Tibial nerve (tissue), 4 donors: Measurements from ENCODE around the gene MLX. TPM values are rescaled to one million over a fixed set of nuclear protein-coding genes. Genes with fewer than 3 reads are reported as not detected.

Experiments
- DNase-seq, 2 donors: peaks; one replicate each; pipeline ENCODE4 v3.0.0-alpha.2; 2019; ENCODE audit warnings: low spot score in 2 of 2
- H3K27ac ChIP-seq, 4 donors: fragments of 200-600 bp; sonication (generic) in 3 of 4; one replicate each; pipeline ENCODE4 v1.5.1; 2017 to 2019; ENCODE audit warnings: mild to moderate bottlenecking in 1 of 4
- H3K27me3 ChIP-seq, 2 donors: fragments of 200-600 bp; sonication (generic) in 1 of 2; one replicate each; pipeline versions ENCODE4 v1.5.1 to v1.6.0; 2017 to 2019
- H3K36me3 ChIP-seq, 3 donors: fragments of 200-600 bp; sonication (generic); one replicate each; pipeline ENCODE4 v1.5.1; 2018 to 2019
- H3K4me1 ChIP-seq, 4 donors: fragments of 200-600 bp; sonication (generic) in 3 of 4; one replicate each; pipeline ENCODE4 v1.5.1; 2017 to 2019
- H3K4me3 ChIP-seq, 4 donors: fragments of 200-600 bp; sonication (generic) in 3 of 4; one replicate each; pipeline ENCODE4 v1.5.1; 2017 to 2019; ENCODE audit warnings: mild to moderate bottlenecking in 1 of 4, moderate library complexity in 1 of 4
- H3K9me3 ChIP-seq, 4 donors: fragments of 200-600 bp; sonication (generic) in 3 of 4; one replicate each; pipeline ENCODE4 v1.5.1; 2017 to 2019
- CTCF ChIP-seq, 5 experiments: fragments of 200-600 bp in 3 of 5; fragments of 450-650 bp in 2 of 5; sonication (generic) in 3 of 5; IDR thresholded peaks; one replicate each; pipeline ENCODE4 v1.5.1; 2016 to 2019; ENCODE audit warnings: antibody characterized with exemption in 5 of 5, mild to moderate bottlenecking in 3 of 5, moderate library complexity in 2 of 5
- EP300 ChIP-seq, 2 donors: sonication (generic); formaldehyde crosslinking; IDR thresholded peaks; one replicate each; pipeline ENCODE4 v1.6.1; 2017; ENCODE audit warnings: antibody characterized with exemption in 2 of 2, mild to moderate bottlenecking in 1 of 2
- POLR2A ChIP-seq, 2 donors: fragments of 450-650 bp; IDR thresholded peaks; one replicate each; pipeline ENCODE4 v1.6.1; 2017; ENCODE audit warnings: antibody characterized with exemption in 2 of 2, mild to moderate bottlenecking in 2 of 2, moderate library complexity in 2 of 2
- WGBS, 2 donors: methylation state at CpG; one replicate each; pipeline ENCODE4 v1.1.5; 2018; 5-methylcytosine and 5-hydroxymethylcytosine counted together
- total RNA-seq, 4 donors: library from RNA; depleted of rRNA; stranded (reverse); fragments of >200 nt; gene quantifications; one replicate each; pipeline ENCODE4 v1.1.0, GENCODE V29; 2016

Gene MLX
- total RNA-seq, 4 donors from 2014 or later = 31.8 to 44.4 (median 39.1) TPM

DNA sequence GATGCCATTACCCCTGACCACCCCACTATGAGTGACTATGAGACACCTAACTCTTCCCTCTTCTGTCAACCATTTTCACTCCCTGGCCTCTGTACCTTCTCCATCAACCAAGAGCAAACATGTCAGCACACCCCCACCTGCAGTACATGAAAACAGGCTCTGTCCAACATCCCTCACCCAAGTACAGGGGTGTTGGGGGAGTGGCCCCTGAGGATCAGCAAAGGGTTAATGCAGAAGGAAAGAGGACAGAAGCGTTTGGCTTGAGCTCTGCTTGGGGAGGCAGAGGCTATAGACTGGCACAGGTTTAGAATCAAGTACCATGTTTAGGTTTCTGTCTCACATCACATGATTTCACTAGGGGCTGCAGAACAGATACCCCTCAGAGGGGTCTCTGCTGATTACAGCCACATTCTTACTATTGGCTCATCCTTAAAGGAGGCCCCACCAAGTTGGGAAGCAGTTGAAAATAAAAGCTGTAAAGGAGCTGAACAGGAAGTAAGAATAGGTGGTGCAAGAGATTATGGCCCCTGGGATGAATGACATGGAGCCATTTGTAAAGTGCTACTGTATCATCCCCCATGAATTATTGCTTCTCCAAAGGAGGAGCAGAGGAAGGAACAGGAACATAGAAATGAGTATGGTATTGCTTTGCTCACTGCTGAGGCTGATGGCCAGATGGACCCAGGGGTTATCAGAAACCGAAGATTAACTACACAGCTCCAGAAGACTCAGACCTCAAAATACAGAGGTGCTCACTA is 13.1 kb downstream of the MLX start:
- Histone ChIP-seq H3K27me3 (no peaks in the 10 kb centered on the region), H3K27ac (no peak overlapping the region), H3K4me3 (no peak overlapping the region), H3K4me1 (peaks cover 0 to 28% (median 12%) of the 10 kb centered on the region in 4 donors), H3K9me3 (no peaks in the 10 kb centered on the region), H3K36me3 (peaks cover 2 to 63% (median 35%) of the 10 kb centered on the region in 3 donors)
- 46 to 52% methylated on average over 2 of the region's 2 CpGs for WGBS, 2 donors
- no peak for DNase-seq
- TF ChIP-seq POLR2A (IDR thresholded peaks at IDR 0.05) = no peak
- no peak for TF ChIP-seq EP300 (IDR thresholded peaks at IDR 0.05)
- no peak for TF ChIP-seq CTCF (IDR thresholded peaks at IDR 0.05)

- WGBS, 2 donors = 80 to 85% methylated on average over 7 to 10 of the region's 10 CpGs
- Histone ChIP-seq H3K36me3 (peaks cover 2 to 76% (median 43%) of the 10 kb centered on the region in 3 donors), H3K4me3 (no peak overlapping the region)
These were observed 14.9 kb downstream of the MLX start for GRCh38 chr17:42581744-42582270.

GRCh38 chr17:42584880-42585279 is 18.0 kb downstream of the MLX start:
- 80 to 88% methylated on average over 9 of the region's 9 CpGs for WGBS, 2 donors
- Histone ChIP-seq H3K9me3 (no peaks in the 10 kb centered on the region), H3K27me3 (no peaks in the 10 kb centered on the region), H3K4me3 (no peak overlapping the region), H3K36me3 (peaks cover 4 to 98% (median 59%) of the 10 kb centered on the region in 3 donors), H3K27ac (no peak overlapping the region), H3K4me1 (peaks cover 0 to 6% (median 0%) of the 10 kb centered on the region in 4 donors)
- no peak for TF ChIP-seq POLR2A (IDR thresholded peaks at IDR 0.05)
- no peak for TF ChIP-seq CTCF (IDR thresholded peaks at IDR 0.05)
- TF ChIP-seq EP300 (IDR thresholded peaks at IDR 0.05) = no peak
- DNase-seq = no peak

More at GRCh38 chr17:42581744-42582270, 14.9 kb downstream of the MLX start:
- Histone ChIP-seq H3K27me3 (no peaks in the 10 kb centered on the region), H3K9me3 (no peaks in the 10 kb centered on the region), H3K27ac (no peak overlapping the region), H3K4me1 (peaks cover 0 to 19% (median 9%) of the 10 kb centered on the region in 4 donors)
- no peak for DNase-seq
- TF ChIP-seq EP300 (IDR thresholded peaks at IDR 0.05) = no peak
- TF ChIP-seq POLR2A (IDR thresholded peaks at IDR 0.05) = no peak
- TF ChIP-seq CTCF (IDR thresholded peaks at IDR 0.05) = no peak

DNA sequence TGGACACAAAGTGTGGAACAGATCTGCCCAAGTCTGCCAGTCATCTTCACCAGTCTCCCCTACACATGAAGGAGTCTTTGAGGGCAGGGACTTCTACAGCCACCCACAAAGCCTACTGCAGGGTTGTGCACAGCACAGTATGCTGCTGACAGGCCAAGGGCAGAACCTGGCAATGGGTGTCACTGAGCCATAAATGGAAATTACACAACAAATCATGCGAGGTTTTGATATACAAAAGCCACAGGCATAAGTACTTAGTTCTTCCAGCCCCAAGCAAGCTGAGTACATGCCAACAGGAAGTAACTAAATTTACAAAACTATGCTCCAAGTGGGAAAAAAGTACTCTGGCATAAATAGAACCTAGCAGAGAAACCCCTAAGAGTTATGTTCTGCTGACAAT is 18.5 kb downstream of the MLX start:
- H3K36me3 ChIP-seq = peaks cover 4 to 98% (median 60%) of the 10 kb centered on the region in 3 donors
- WGBS, 2 donors = 60 to 75% methylated on average over 1 of the region's 1 CpG
- H3K4me1 ChIP-seq = peaks cover 0 to 6% (median 0%) of the 10 kb centered on the region in 4 donors
- no peak overlapping the region for H3K4me3 ChIP-seq
- H3K9me3 ChIP-seq = no peaks in the 10 kb centered on the region
- no peak overlapping the region for H3K27ac ChIP-seq
- TF ChIP-seq EP300 (IDR thresholded peaks at IDR 0.05) (no peak), POLR2A (IDR thresholded peaks at IDR 0.05) (no peak), CTCF (IDR thresholded peaks at IDR 0.05) (no peak)
- no peak for DNase-seq
- H3K27me3 ChIP-seq = no peaks in the 10 kb centered on the region
